GM18498 (cell line): ENCODE results near the gene BCS1L.

ENCODE experiments used
- ATAC-seq: cut with Tn5 transposase; IDR thresholded peaks from one replicate; pipeline ENCODE4 v1.9.1; 2021; ENCODE audit warnings: mild to moderate bottlenecking, moderate library complexity; ENCODE audit not compliant: unreplicated experiment

BCS1L gene

GRCh38 chr2:218711550-218711929, 52.1 kb downstream of the BCS1L start:
- no peak for ATAC-seq
